OCI-LY1 (cell line): ENCODE data around the gene SECISBP2L.

ENCODE experiments used
- H2AFZ ChIP-seq: fragments of 200-600 bp; sonication (generic), shearing (Covaris generic); 2 replicates; pipeline ENCODE4 v1.6.0; 2014; ENCODE audit warnings: antibody characterized with exemption, mild to moderate bottlenecking, low read length
- H3F3A ChIP-seq: fragments of 200-600 bp; sonication (generic), shearing (Covaris generic); 2 replicates; pipeline ENCODE4 v1.6.0; 2014; ENCODE audit warnings: mild to moderate bottlenecking, antibody characterized with exemption, low read length, moderate library complexity; ENCODE audit not compliant: insufficient read depth
- H3K27ac ChIP-seq: fragments of 200-600 bp; sonication (generic); 2 replicates; pipeline ENCODE4 v1.5.1; 2014; ENCODE audit warnings: low read length, mixed run types, mild to moderate bottlenecking, low read depth; ENCODE audit not compliant: poor library complexity, severe bottlenecking
- H3K27me3 ChIP-seq: fragments of 200-600 bp; sonication (generic); 2 replicates; pipeline ENCODE4 v1.6.0; 2014; ENCODE audit warnings: antibody characterized with exemption, mild to moderate bottlenecking, low read length, moderate library complexity; ENCODE audit not compliant: insufficient read depth
- H3K36me3 ChIP-seq: fragments of 200-600 bp; sonication (generic); 2 replicates; pipeline ENCODE4 v1.6.1; 2014; ENCODE audit warnings: mild to moderate bottlenecking, antibody characterized with exemption, low read length, moderate library complexity, mixed read lengths; ENCODE audit not compliant: insufficient read depth
- H3K4me1 ChIP-seq: fragments of 200-600 bp; sonication (generic); 2 replicates; pipeline ENCODE4 v1.5.1; 2014; ENCODE audit warnings: mild to moderate bottlenecking, low read length, moderate library complexity; ENCODE audit not compliant: insufficient read depth, severe bottlenecking
- H3K4me2 ChIP-seq: fragments of 200-600 bp; sonication (generic), shearing (Covaris generic); 2 replicates; pipeline ENCODE4 v1.6.1; 2014; ENCODE audit warnings: low read length
- H3K4me3 ChIP-seq: fragments of 200-600 bp; sonication (generic); 2 replicates; pipeline ENCODE4 v1.5.1; 2014; ENCODE audit warnings: low read length, low read depth, mild to moderate bottlenecking, mixed read lengths; ENCODE audit not compliant: poor library complexity, severe bottlenecking
- H3K79me2 ChIP-seq: fragments of 200-600 bp; shearing (Covaris generic); 2 replicates; pipeline ENCODE4 v1.6.1; 2016; ENCODE audit warnings: mixed run types, low read length, mixed read lengths; ENCODE audit not compliant: insufficient read depth
- H3K9ac ChIP-seq: fragments of 200-600 bp; sonication (generic), shearing (Covaris generic); 2 replicates; pipeline ENCODE4 v1.6.1; 2014; ENCODE audit warnings: mild to moderate bottlenecking, low read length, mixed read lengths
- H3K9me2 ChIP-seq: fragments of 200-600 bp; sonication (generic), shearing (Covaris generic); 2 replicates; pipeline ENCODE4 v1.6.1; 2014; ENCODE audit warnings: low read depth, mild to moderate bottlenecking, low read length, mixed read lengths
- H3K9me3 ChIP-seq: fragments of 200-600 bp; shearing (Covaris generic); 2 replicates; pipeline ENCODE4 v1.6.1; 2014; ENCODE audit warnings: low read length, mixed read lengths
- H4K20me1 ChIP-seq: fragments of 200-600 bp; sonication (generic), shearing (Covaris generic); 2 replicates; pipeline ENCODE4 v1.6.0; 2016; ENCODE audit warnings: mild to moderate bottlenecking, low read length; ENCODE audit not compliant: insufficient read depth
- EZH2 ChIP-seq: fragments of 200-600 bp; sonication (generic), shearing (Covaris generic); IDR thresholded peaks from 2 replicates; pipeline ENCODE4 v1.8.0; 2017; ENCODE audit warnings: borderline replicate concordance, mixed run types, mild to moderate bottlenecking, antibody characterized with exemption, low read length, moderate library complexity, mixed read lengths
- TF ChIP-seq, protein P1 (sequence below): fragments of 200-600 bp; sonication (generic), shearing (Covaris generic); IDR thresholded peaks from 2 replicates; pipeline ENCODE4 v1.5.1; 2017; ENCODE audit warnings: mild to moderate bottlenecking, antibody characterized with exemption, low read length, moderate library complexity, mixed read lengths

Gene SECISBP2L

DNA sequence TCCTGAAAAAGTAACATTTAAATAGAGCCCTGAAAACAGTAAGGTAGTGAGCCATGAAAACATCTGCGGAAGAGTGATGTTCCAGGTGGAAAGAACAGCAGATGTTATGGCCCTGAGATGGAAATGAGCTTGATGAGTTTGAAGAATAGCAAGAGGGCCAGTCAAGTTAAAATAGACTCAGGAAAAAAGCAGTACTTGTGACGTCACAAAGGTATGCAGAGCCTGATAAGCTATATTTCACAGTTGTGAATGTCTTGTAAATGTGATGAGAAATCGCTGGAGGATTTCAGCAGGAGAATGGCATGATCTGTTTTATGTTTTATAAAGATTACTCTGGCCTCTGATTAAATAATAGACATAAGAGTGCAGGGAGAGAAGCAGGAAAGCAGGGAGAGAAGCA is 18.6 kb upstream of the SECISBP2L start:
- H3K4me2 ChIP-seq = no peak overlapping the region
- H3K36me3 ChIP-seq = no peaks in the 10 kb centered on the region
- H3K27me3 ChIP-seq = peaks cover 6% of the 10 kb centered on the region; the same call in 1 of the 2 replicates
- no peaks in the 10 kb centered on the region for H4K20me1 ChIP-seq
- no peaks in the 10 kb centered on the region for H3K4me1 ChIP-seq
- H3K9me3 ChIP-seq = no peaks in the 10 kb centered on the region
- H3K79me2 ChIP-seq = no peaks in the 10 kb centered on the region
- H3K4me3 ChIP-seq = no peak overlapping the region
- H3F3A ChIP-seq = no peaks in the 10 kb centered on the region
- H2AFZ ChIP-seq = no peak overlapping the region
- no peak overlapping the region for H3K27ac ChIP-seq
- no peak overlapping the region for H3K9ac ChIP-seq
- no peaks in the 10 kb centered on the region for H3K9me2 ChIP-seq
- TF ChIP-seq, protein P1, sequence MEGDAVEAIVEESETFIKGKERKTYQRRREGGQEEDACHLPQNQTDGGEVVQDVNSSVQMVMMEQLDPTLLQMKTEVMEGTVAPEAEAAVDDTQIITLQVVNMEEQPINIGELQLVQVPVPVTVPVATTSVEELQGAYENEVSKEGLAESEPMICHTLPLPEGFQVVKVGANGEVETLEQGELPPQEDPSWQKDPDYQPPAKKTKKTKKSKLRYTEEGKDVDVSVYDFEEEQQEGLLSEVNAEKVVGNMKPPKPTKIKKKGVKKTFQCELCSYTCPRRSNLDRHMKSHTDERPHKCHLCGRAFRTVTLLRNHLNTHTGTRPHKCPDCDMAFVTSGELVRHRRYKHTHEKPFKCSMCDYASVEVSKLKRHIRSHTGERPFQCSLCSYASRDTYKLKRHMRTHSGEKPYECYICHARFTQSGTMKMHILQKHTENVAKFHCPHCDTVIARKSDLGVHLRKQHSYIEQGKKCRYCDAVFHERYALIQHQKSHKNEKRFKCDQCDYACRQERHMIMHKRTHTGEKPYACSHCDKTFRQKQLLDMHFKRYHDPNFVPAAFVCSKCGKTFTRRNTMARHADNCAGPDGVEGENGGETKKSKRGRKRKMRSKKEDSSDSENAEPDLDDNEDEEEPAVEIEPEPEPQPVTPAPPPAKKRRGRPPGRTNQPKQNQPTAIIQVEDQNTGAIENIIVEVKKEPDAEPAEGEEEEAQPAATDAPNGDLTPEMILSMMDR = no peak
- TF ChIP-seq EZH2 = no peak

DNA sequence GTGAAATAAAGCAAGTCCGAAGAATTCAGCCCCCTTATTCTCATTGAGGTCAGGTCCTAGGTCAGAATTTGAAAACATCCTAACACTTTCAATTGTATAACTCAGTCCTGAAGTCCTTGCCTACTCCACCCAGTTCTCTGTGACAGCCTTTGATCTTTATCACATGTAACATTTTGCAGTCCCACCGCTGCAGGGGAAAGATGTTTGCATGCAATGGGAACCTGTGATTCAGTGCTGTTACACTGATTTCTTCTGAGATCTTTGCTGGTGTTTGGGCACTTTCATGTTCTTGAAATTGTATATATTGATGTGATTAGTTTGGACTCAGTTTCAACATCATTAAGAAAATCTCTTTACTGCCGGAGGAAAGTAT is 18.0 kb upstream of the SECISBP2L start:
- peaks cover 6% of the 10 kb centered on the region; the same call in 1 of the 2 replicates for H3K27me3 ChIP-seq
- H3K36me3 ChIP-seq = no peaks in the 10 kb centered on the region
- no peaks in the 10 kb centered on the region for H3K9me3 ChIP-seq
- no peaks in the 10 kb centered on the region for H3F3A ChIP-seq
- H3K4me2 ChIP-seq = no peak overlapping the region
- no peak overlapping the region for H3K4me3 ChIP-seq
- no peak overlapping the region for H3K9ac ChIP-seq
- TF ChIP-seq EZH2 = no peak
- TF ChIP-seq, protein P1 = no peak
- H3K4me1 ChIP-seq = no peaks in the 10 kb centered on the region
- no peaks in the 10 kb centered on the region for H4K20me1 ChIP-seq
- no peak overlapping the region for H2AFZ ChIP-seq
- no peaks in the 10 kb centered on the region for H3K9me2 ChIP-seq
- no peak overlapping the region for H3K27ac ChIP-seq
- H3K79me2 ChIP-seq = no peaks in the 10 kb centered on the region

DNA sequence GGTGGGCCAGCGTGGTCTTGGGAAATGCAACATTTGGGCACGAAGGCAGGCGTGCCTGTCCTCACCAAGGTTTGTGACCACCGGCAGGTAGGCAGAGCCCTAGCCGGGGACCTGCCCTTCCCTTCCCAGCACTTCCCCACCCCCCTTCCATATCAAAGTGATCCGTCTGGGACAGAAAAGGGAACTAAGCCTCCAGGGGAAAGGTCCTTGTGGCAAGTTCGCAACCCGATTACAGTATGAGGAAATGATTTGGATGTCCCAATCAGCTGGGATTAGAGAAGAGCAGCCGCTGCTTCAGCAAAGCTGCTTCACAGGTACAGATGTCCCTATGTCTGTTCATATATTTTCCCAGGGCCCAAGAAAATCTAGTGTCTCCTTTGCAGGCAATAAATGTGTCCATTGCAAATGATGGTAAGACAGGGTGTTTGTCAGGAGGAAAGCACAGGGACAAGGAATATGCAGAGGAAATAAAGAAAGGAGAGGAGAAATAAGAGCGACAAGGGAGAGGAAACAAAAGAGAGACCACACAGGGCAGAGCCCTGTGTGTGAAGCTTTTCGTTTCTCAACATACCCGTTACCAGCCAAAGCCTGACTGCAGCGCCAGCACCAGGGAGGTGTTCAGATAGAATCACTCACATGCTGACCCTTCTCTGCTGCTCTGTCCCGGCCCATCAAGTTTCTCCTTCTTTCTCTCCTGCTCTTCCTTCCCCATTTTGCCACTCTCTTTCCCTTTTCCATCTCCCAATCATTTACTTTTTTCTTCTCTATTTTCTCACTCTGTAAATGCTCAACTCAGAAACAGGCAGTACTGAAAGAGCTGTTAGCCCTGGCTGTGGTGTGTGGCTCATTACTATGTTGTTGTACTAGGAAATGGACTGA is 17.4 kb upstream of the SECISBP2L start:
- H3K27ac ChIP-seq = no peak overlapping the region
- no peaks in the 10 kb centered on the region for H3K9me3 ChIP-seq
- no peaks in the 10 kb centered on the region for H4K20me1 ChIP-seq
- H3K36me3 ChIP-seq = no peaks in the 10 kb centered on the region
- H3K27me3 ChIP-seq = peaks cover 3% of the 10 kb centered on the region; the same call in 1 of the 2 replicates
- H2AFZ ChIP-seq = no peak overlapping the region
- no peaks in the 10 kb centered on the region for H3F3A ChIP-seq
- TF ChIP-seq, protein P1 = no peak
- TF ChIP-seq EZH2 = no peak
- no peak overlapping the region for H3K9ac ChIP-seq
- no peaks in the 10 kb centered on the region for H3K9me2 ChIP-seq
- H3K79me2 ChIP-seq = no peaks in the 10 kb centered on the region
- H3K4me2 ChIP-seq = no peak overlapping the region
- no peaks in the 10 kb centered on the region for H3K4me1 ChIP-seq
- no peak overlapping the region for H3K4me3 ChIP-seq
